Measurements from ENCODE around the gene NELL2. TPM values are rescaled to one million over a fixed set of nuclear protein-coding genes. Genes with fewer than 3 reads are reported as not detected.
"Not testable (repeated sequence)": the region's sequence is repeated elsewhere in the genome, so short reads cannot be mapped to it uniquely, and the experiment has no call there.

NELL2 gene
- 10.4 and 27.1 TPM in 2 replicates for total RNA-seq (ENCODE audit: low replicate concordance)
- long read RNA-seq, transcript NELL2-203 (20 exons, 3,612 nt) = minor isoform, 10 of 39 reads
- long read RNA-seq, transcript NELL2-205 (21 exons, 3,196 nt) = major isoform, 14 of 39 reads
- long read RNA-seq, partial matches to known transcripts = 8 of 39 reads
- long read RNA-seq, other reads (novel, unspliced or antisense) = 3 of 39 reads

- no peak for TF ChIP-seq CTCF (conservative IDR thresholded peaks at IDR 0.05)
- Mint-ChIP-seq H3K9me3 (no peaks in the 10 kb centered on the region), H3K4me1 (ENCODE audit: unreplicated experiment) (peaks cover 25% of the 10 kb centered on the region), H3K4me3 (peak within 1 kb of the TSS; percentile 95), H3K27me3 (peaks cover 74% of the 10 kb centered on the region), H3K27ac (no peak within 1 kb of the TSS), H3K36me3 (no peaks in the 10 kb centered on the region)
- peak; percentile 69 for DNase-seq (ENCODE audit: extremely low spot score, unreplicated experiment)
Measured at GRCh38 chr12:44875954-44876543, at the start of gene NELL2. Gene NELL2 (minus strand): TSS chr12:44876315. CDS start chr12:44875869, 446 bp downstream.

GRCh38 chr12:44921736-44922135, 45.6 kb upstream of the NELL2 start:
- no peak for DNase-seq (ENCODE audit: extremely low spot score, unreplicated experiment)
- H3K27ac Mint-ChIP-seq = no peak overlapping the region
- H3K9me3 Mint-ChIP-seq = no peaks in the 10 kb centered on the region
- no peaks in the 10 kb centered on the region for H3K4me1 Mint-ChIP-seq (ENCODE audit: unreplicated experiment)
- H3K27me3 Mint-ChIP-seq = no peaks in the 10 kb centered on the region
- no peak for TF ChIP-seq CTCF (conservative IDR thresholded peaks at IDR 0.05)
- no peaks in the 10 kb centered on the region for H3K36me3 Mint-ChIP-seq
- H3K4me3 Mint-ChIP-seq = no peak overlapping the region

GRCh38 chr12:44917141-44917540, 41.0 kb upstream of the NELL2 start:
- H3K9me3 Mint-ChIP-seq = no peaks in the 10 kb centered on the region
- peaks cover 8% of the 10 kb centered on the region for H3K27me3 Mint-ChIP-seq
- H3K4me1 Mint-ChIP-seq (ENCODE audit: unreplicated experiment) = no peaks in the 10 kb centered on the region
- no peak for DNase-seq (ENCODE audit: extremely low spot score, unreplicated experiment)
- H3K4me3 Mint-ChIP-seq = no peak overlapping the region
- H3K36me3 Mint-ChIP-seq = no peaks in the 10 kb centered on the region
- no peak overlapping the region for H3K27ac Mint-ChIP-seq
- TF ChIP-seq CTCF (conservative IDR thresholded peaks at IDR 0.05) = no peak

GRCh38 chr12:44915958-44916357, 39.8 kb upstream of the NELL2 start:
- Mint-ChIP-seq H3K27ac (no peak overlapping the region), H3K9me3 (no peaks in the 10 kb centered on the region), H3K27me3 (peaks cover 8% of the 10 kb centered on the region), H3K36me3 (no peaks in the 10 kb centered on the region), H3K4me1 (ENCODE audit: unreplicated experiment) (no peaks in the 10 kb centered on the region), H3K4me3 (no peak overlapping the region)
- no peak for DNase-seq (ENCODE audit: extremely low spot score, unreplicated experiment)
- TF ChIP-seq CTCF (conservative IDR thresholded peaks at IDR 0.05) = no peak

GRCh38 chr12:44904321-44904720, 28.2 kb upstream of the NELL2 start:
- H3K4me1 Mint-ChIP-seq (ENCODE audit: unreplicated experiment) = no peaks in the 10 kb centered on the region
- H3K4me3 Mint-ChIP-seq = no peak overlapping the region
- H3K27ac Mint-ChIP-seq = no peak overlapping the region
- peaks cover 6% of the 10 kb centered on the region for H3K9me3 Mint-ChIP-seq
- DNase-seq (ENCODE audit: extremely low spot score, unreplicated experiment) = no peak
- no peaks in the 10 kb centered on the region for H3K36me3 Mint-ChIP-seq
- no peak for TF ChIP-seq CTCF (conservative IDR thresholded peaks at IDR 0.05)
- no peaks in the 10 kb centered on the region for H3K27me3 Mint-ChIP-seq

GRCh38 chr12:44898108-44898507, 22.0 kb upstream of the NELL2 start:
- H3K4me3 Mint-ChIP-seq; H3K4me1 Mint-ChIP-seq (ENCODE audit: unreplicated experiment); H3K27ac Mint-ChIP-seq; H3K36me3 Mint-ChIP-seq; H3K27me3 Mint-ChIP-seq; DNase-seq (ENCODE audit: extremely low spot score, unreplicated experiment); H3K9me3 Mint-ChIP-seq: not testable (repeated sequence)
